K562 (cell line): ENCODE measurements around the gene ZBTB49. TPM values are rescaled to one million over a fixed set of nuclear protein-coding genes. Genes with fewer than 3 reads are reported as not detected.

ENCODE experiments used
- ATAC-seq: fragments of 200-7000 bp; cut with Tn5 transposase; 3 replicates; pipeline ENCODE4 v1.9.1; 2020; ENCODE audit warnings: moderate library complexity
- BruUV-seq: library from RNA; stranded (reverse); fragments of 400-500 nt; replicated peaks from 2 replicates; lab custom pipeline; 2021; lab: Mats Ljungman, UMichigan
- CTCF ChIA-PET: fragments of 300-600 bp; formaldehyde crosslinking; extraction: SDS; loops from one replicate; lab custom pipeline; 2021; ENCODE audit warnings: low intra/inter-chr PET ratio; lab: Yijun Ruan, JAX
- POLR2A ChIA-PET: fragments of 300-600, 350-650 bp; sonication (Branson Sonifier 250); formaldehyde crosslinking; extraction: SDS; loops from one replicate; lab custom pipeline; 2021; ENCODE audit warnings: antibody characterized with exemption, inconsistent platforms; lab: Yijun Ruan, JAX
- DNase-seq, 4 experiments: peaks; one replicate each; pipeline versions ENCODE4 v3.0.0 to v3.0.0-alpha.2; 2011 to 2018; ENCODE audit warnings: low spot score in 3 of 4, mixed read lengths in 3 of 4; ENCODE audit errors: extremely low read depth in 1 of 4
- FAIRE-seq: peaks from 2 replicates; lab custom pipeline; 2011; peaks lifted over from hg19 to GRCh38; lab: Jason Lieb, UNC
- H2AFZ ChIP-seq: 2 replicates; pipeline ENCODE4 v1.6.0; 2011; ENCODE audit warnings: low read depth, low read length, control low read depth, inconsistent platforms
- H3K27ac ChIP-seq: fragments of 200-600 bp; 3 replicates; pipeline ENCODE4 v1.8.0; 2011; ENCODE audit warnings: low read depth, mild to moderate bottlenecking, control low read depth, inconsistent platforms, low read length, moderate library complexity, mixed read lengths; ENCODE audit errors: extremely low read depth
- H3K27me3 ChIP-seq, 2 experiments: fragments of 300-600 bp in 1 of 2; 2 replicates in 1 of 2; 3 replicates in 1 of 2; pipeline versions ENCODE4 v1.6.0 to v1.8.0; 2011; ENCODE audit warnings: inconsistent platforms in 2 of 2, low read length in 2 of 2, mild to moderate bottlenecking in 1 of 2, mixed read lengths in 1 of 2, moderate library complexity in 1 of 2; ENCODE audit not compliant: control insufficient read depth in 2 of 2, insufficient read depth in 2 of 2
- H3K36me3 ChIP-seq: fragments of 300-600 bp; 3 replicates; pipeline ENCODE4 v1.8.0; 2011; ENCODE audit warnings: mild to moderate bottlenecking, low read length, inconsistent platforms; ENCODE audit not compliant: control insufficient read depth, insufficient read depth
- H3K4me1 ChIP-seq, 2 experiments: fragments of 200-600 bp in 1 of 2; replicated peaks in 1 of 2; 2 replicates in 1 of 2; 3 replicates in 1 of 2; pipeline versions ENCODE4 v1.5.1 to v1.8.0; 2011; ENCODE audit warnings: inconsistent platforms in 2 of 2, low read length in 2 of 2, mild to moderate bottlenecking in 1 of 2, mixed read lengths in 1 of 2, moderate library complexity in 1 of 2; ENCODE audit not compliant: control insufficient read depth in 2 of 2, insufficient read depth in 2 of 2
- H3K4me2 ChIP-seq: 2 replicates; pipeline ENCODE4 v1.6.1; 2011; ENCODE audit warnings: low read length, control low read depth, inconsistent platforms, mixed read lengths; ENCODE audit not compliant: insufficient read depth
- H3K4me3 ChIP-seq: fragments of 200-600 bp; sonication (generic), shearing (Covaris generic); 2 replicates; pipeline ENCODE4 v1.5.1; 2016; ENCODE audit warnings: control low read depth, inconsistent platforms
- H3K79me2 ChIP-seq: fragments of 200-600 bp; 3 replicates; pipeline ENCODE4 v1.8.0; 2011; ENCODE audit warnings: low read length, inconsistent platforms; ENCODE audit not compliant: control insufficient read depth, insufficient read depth
- H3K9ac ChIP-seq, 2 experiments: 2 replicates each; pipeline versions ENCODE4 v1.6.0 to v1.6.1; 2011; ENCODE audit warnings: low read depth in 2 of 2, low read length in 2 of 2, control low read depth in 1 of 2, inconsistent platforms in 1 of 2, mild to moderate bottlenecking in 1 of 2, mixed read lengths in 1 of 2; ENCODE audit not compliant: insufficient read depth in 1 of 2
- H3K9me1 ChIP-seq: one replicate; pipeline ENCODE4 v1.6.0; 2011; ENCODE audit warnings: inconsistent platforms, mild to moderate bottlenecking, low read length, moderate library complexity; ENCODE audit not compliant: control insufficient read depth, insufficient read depth
- H3K9me3 ChIP-seq: replicated peaks from 2 replicates; pipeline ENCODE4 v1.5.1; 2011; ENCODE audit warnings: low read depth, low read length, inconsistent platforms; ENCODE audit not compliant: control insufficient read depth, insufficient read depth
- H4K20me1 ChIP-seq: replicated peaks from 2 replicates; pipeline ENCODE4 v1.6.1; 2011; ENCODE audit warnings: low read length, inconsistent platforms, mixed read lengths; ENCODE audit not compliant: control insufficient read depth, insufficient read depth
- ATF1 ChIP-seq, 2 experiments: fragments of 450-650 bp in 1 of 2; IDR thresholded peaks; 2 replicates each; pipeline ENCODE4 v1.6.1; 2016; ENCODE audit warnings: missing compliant biosample characterization in 1 of 2, missing genetic modification characterization in 1 of 2
- DIDO1 ChIP-seq: fragments of 450-650 bp; IDR thresholded peaks from 2 replicates; pipeline ENCODE4 v1.6.1; 2016; ENCODE audit warnings: low read depth, missing biosample characterization, missing genetic modification characterization
- FOXP4 ChIP-seq: sonication (generic); formaldehyde crosslinking; IDR thresholded peaks from 2 replicates; pipeline ENCODE4 v1.8.0; 2022; ENCODE audit warnings: mild to moderate bottlenecking, missing genetic modification reagents, borderline replicate concordance
- MAFG ChIP-seq: fragments of 450-650 bp; conservative IDR thresholded peaks from 2 replicates; pipeline ENCODE4 v1.6.1; 2016; ENCODE audit warnings: missing genetic modification characterization, missing compliant biosample characterization
- NCOR1 ChIP-seq: fragments of 450-650 bp; IDR thresholded peaks from 2 replicates; pipeline ENCODE4 v1.6.1; 2016; ENCODE audit warnings: mild to moderate bottlenecking, moderate library complexity
- PHF8 ChIP-seq: fragments of 200-600 bp; sonication (generic); IDR thresholded peaks from 2 replicates; pipeline ENCODE4 v1.6.1; 2012; ENCODE audit warnings: mixed run types, mild to moderate bottlenecking, inconsistent platforms, low read length, moderate library complexity, borderline replicate concordance
- RFX7 ChIP-seq: fragments of 250-450 bp; sonication (Bioruptor Pico); IDR thresholded peaks from 2 replicates; pipeline ENCODE4 v1.5.1; 2021; ENCODE audit warnings: mild to moderate bottlenecking
- RHOXF2B ChIP-seq: fragments of 250-450 bp; sonication (Bioruptor Pico); conservative IDR thresholded peaks from 2 replicates; pipeline ENCODE4 v1.5.1; 2021
- SMAD3 ChIP-seq: fragments of 450-650 bp; formaldehyde crosslinking; conservative IDR thresholded peaks from 2 replicates; pipeline ENCODE4 v1.4.0; 2020; ENCODE audit warnings: mild to moderate bottlenecking
- ZBTB5 ChIP-seq: fragments of 450-650 bp; IDR thresholded peaks from 2 replicates; pipeline ENCODE4 v1.6.1; 2017; ENCODE audit warnings: antibody characterized with exemption
- ZNF133 ChIP-seq: fragments of 250-450 bp; sonication (Bioruptor Pico); IDR thresholded peaks from 2 replicates; pipeline ENCODE4 v1.4.0; 2020; ENCODE audit warnings: mild to moderate bottlenecking
- ZNF24 ChIP-seq: fragments of 450-650 bp; IDR thresholded peaks from 2 replicates; pipeline ENCODE4 v1.6.1; 2016
- WGBS: fragments of 100-300 bp; shearing (Covaris generic); methylation state at CpG from one replicate; pipeline ENCODE4 v1.1.6; 2016; ENCODE audit warnings: low coverage, mixed read lengths; ENCODE audit not compliant: insufficient coverage; ENCODE audit errors: missing lambda C conversion rate; 5-methylcytosine and 5-hydroxymethylcytosine counted together
- in situ Hi-C: fragments of 300-500 bp; cut with MboI; formaldehyde crosslinking; loops from 4 replicates; pipeline ENCODE4 v1.15.0; 2018; ENCODE audit warnings: inconsistent platforms, mixed read lengths
- intact Hi-C: fragments of 100-400 bp; cut with micrococcal nuclease; formaldehyde crosslinking; loops from 2 replicates; pipeline ENCODE4 v1.14.2; 2022
- polyA plus RNA-seq, 8 experiments: library from polyadenylated mRNA; depleted of rRNA in 4 of 8; stranded (reverse) in 5 of 8; unstranded in 3 of 8; fragments of >200 nt; fragmentation: Nextera tagmentation in 2 of 8; fragmentation: Illumina TruSeq in 1 of 8; extraction: Ambion mirVana in 2 of 8; extraction: Trizol in 1 of 8; gene quantifications; 2 replicates each; pipeline versions ENCODE4 v1.2.1 to v1.2.3, GENCODE V29; 2011 to 2014; ENCODE audit warnings: inconsistent platforms in 1 of 8, missing spikeins in 1 of 8
- total RNA-seq, 7 experiments: library from RNA; depleted of rRNA in 6 of 7; stranded (reverse); fragments of >200 nt in 6 of 7; fragmentation: Illumina TruSeq in 2 of 7; extraction: Trizol in 2 of 7; gene quantifications; 2 replicates each; pipeline versions ENCODE4 v1.2.1 to v1.2.3, GENCODE V29; 2011 to 2021; ENCODE audit warnings: low replicate concordance in 1 of 7

The ZBTB49 gene
- total and polyA plus RNA-seq, 9 of the 15 experiments (the other 6 are each of a cell fraction or from before 2014, with no cell fraction given) = 0.49 to 8.0 (median 4.2) TPM

GRCh38 chr4:4343038-4343437 is 53.0 kb downstream of the ZBTB49 start:
- Histone ChIP-seq H3K4me3 (no peak overlapping the region), H3K36me3 (no peaks in the 10 kb centered on the region), H4K20me1 (no peaks in the 10 kb centered on the region), H3K9ac (no peak overlapping the region), H2AFZ (no peak overlapping the region), H3K27ac (no peak overlapping the region), H3K9me3 (no peaks in the 10 kb centered on the region; the same call in 1 of the 2 replicates), H3K9me1 (no peaks in the 10 kb centered on the region), H3K4me2 (no peak overlapping the region), H3K79me2 (no peaks in the 10 kb centered on the region), H3K27me3 (peaks cover 22 to 43% of the 10 kb centered on the region in 2 experiments; a peak in 4 of 5 replicates), H3K4me1 (peaks cover 16 to 18% of the 10 kb centered on the region in 2 experiments; a peak in 4 of 5 replicates)
- ChIA-PET CTCF (no interaction called here), POLR2A (no interaction called here)
- intact Hi-C loops (no loop called here), in situ Hi-C loops (no loop called here)
- no peak for ATAC-seq
- 16% methylated on average over 5 of the region's 5 CpGs for WGBS
- TF ChIP-seq ATF1 (CRISPR knock-in tag; IDR thresholded peaks at IDR 0.05) (no peak), ATF1 (tag; IDR thresholded peaks at IDR 0.05) (no peak), RFX7 (CRISPR knock-in tag) (no peak), ZNF24 (peak; percentile 51; the same call in 1 of the 2 replicates), DIDO1 (tag) (no peak), PHF8 (no peak)
- no peak for FAIRE-seq
- no peak for DNase-seq
- BruUV-seq = no TSS peak

- WGBS = 31% methylated on average over 14 of the region's 14 CpGs
- in situ Hi-C loops = no loop called here
- Histone ChIP-seq H2AFZ (no peak overlapping the region), H3K79me2 (no peaks in the 10 kb centered on the region), H3K9ac (no peak overlapping the region)
- DNase-seq (no peak), ATAC-seq (no peak)
- TF ChIP-seq FOXP4 (CRISPR knock-in tag) (no peak), MAFG (0 out of 2 replicates have a peak, but pooled peaks have one; percentile 23), ZNF133 (CRISPR knock-in tag) (no peak), SMAD3 (CRISPR knock-in tag) (no peak), RHOXF2B (CRISPR knock-in tag) (no peak), NCOR1 (no peak), ZBTB5 (no peak)
- TF ChIP-seq, all 486 proteins: peak for 1
- Histone ChIP-seq H3K27me3 (peaks cover 26 to 43% of the 10 kb centered on the region in 2 experiments; a peak in 4 of 5 replicates), H3K9me1 (no peaks in the 10 kb centered on the region), H3K4me2 (no peak overlapping the region), H3K4me1 (peaks cover 3 to 4% of the 10 kb centered on the region in 2 experiments; a peak in 4 of 5 replicates), H3K9me3 (no peaks in the 10 kb centered on the region; the same call in 1 of the 2 replicates), H3K36me3 (no peaks in the 10 kb centered on the region), H4K20me1 (no peaks in the 10 kb centered on the region), H3K27ac (no peak overlapping the region), H3K4me3 (no peak overlapping the region)
- no peak for FAIRE-seq
- intact Hi-C loops = no loop called here
- no TSS peak for BruUV-seq
- POLR2A ChIA-PET = no interaction called here
- CTCF ChIA-PET = no interaction called here
These were observed 55.0 kb downstream of the ZBTB49 start for GRCh38 chr4:4344915-4345527.
